Measurements from ENCODE around the gene RLBP1. TPM values are rescaled to one million over a fixed set of nuclear protein-coding genes. Genes with fewer than 3 reads are reported as not detected.
"Not testable (repeated sequence)": the region's sequence is repeated elsewhere in the genome, so short reads cannot be mapped to it uniquely, and the experiment has no call there.

RLBP1 gene
- total RNA-seq: not detected

- H3K27me3 ChIP-seq: no peaks in the 10 kb centered on the region
- TF ChIP-seq POLR2A (IDR thresholded peaks at IDR 0.05) (no peak), POLR2AphosphoS5 (IDR thresholded peaks at IDR 0.05) (no peak), CTCF (IDR thresholded peaks at IDR 0.05) (no peak), EP300 (IDR thresholded peaks at IDR 0.05; ENCODE audit: low read depth) (no peak)
- no peaks in the 10 kb centered on the region for H3K4me1 ChIP-seq
- H3K4me3 ChIP-seq: no peak within 1 kb of the TSS
- WGBS, 2 donors (ENCODE audit: low coverage in 1 of 2): 72% methylated on average over 11 of the region's 11 CpGs; no CpG with 5 or more reads in 1 of the 2 donors
- no peaks in the 10 kb centered on the region for H3K9me3 ChIP-seq
- H3K36me3 ChIP-seq: no peaks in the 10 kb centered on the region
- no peak within 1 kb of the TSS for H3K27ac ChIP-seq
- in situ Hi-C loops (cut with MboI; ENCODE audit: low pct_ligation_motif_present in 1 of 4, low pct_unique_long_range_greater_than_20kb in 1 of 4, low sequenced_read_pairs in 3 of 4) (loop anchor here in 1 of 4 donors (25.0 kb wide), 1 partner anchor 216 kb away; no protein-coding TSS in a partner anchor), intact Hi-C loops (cut with DNase I; ENCODE audit: low total_unique reads) (no loop called here)
- DNase-seq: no peak
Measured at GRCh38 chr15:89221543-89221942, at the start of gene RLBP1. TSS of gene RLBP1 (minus strand) at chr15:89221579. CDS start at chr15:89218975, 2,604 bp downstream.

GRCh38 chr15:89250142-89250541, 28.8 kb upstream of the RLBP1 start:
- in situ Hi-C loops (cut with MboI; ENCODE audit: low pct_ligation_motif_present in 1 of 4, low pct_unique_long_range_greater_than_20kb in 1 of 4, low sequenced_read_pairs in 3 of 4); H3K9me3 ChIP-seq; H3K36me3 ChIP-seq; H3K4me1 ChIP-seq; DNase-seq; H3K27me3 ChIP-seq; intact Hi-C loops (cut with DNase I; ENCODE audit: low total_unique reads); H3K27ac ChIP-seq; H3K4me3 ChIP-seq: not testable (repeated sequence)
- WGBS, 2 donors (ENCODE audit: low coverage in 1 of 2): 89% methylated on average over 5 of the region's 5 CpGs; no CpG with 5 or more reads in 1 of the 2 donors

- Histone ChIP-seq H3K9me3 (no peaks in the 10 kb centered on the region), H3K4me1 (peaks cover 8 to 10% (median 9%) of the 10 kb centered on the region in 4 donors), H3K27ac (no peak overlapping the region), H3K27me3 (no peaks in the 10 kb centered on the region), H3K36me3 (no peaks in the 10 kb centered on the region), H3K4me3 (no peak overlapping the region)
- in situ Hi-C loops (cut with MboI; ENCODE audit: low pct_ligation_motif_present in 1 of 4, low pct_unique_long_range_greater_than_20kb in 1 of 4, low sequenced_read_pairs in 3 of 4): no loop called here
- intact Hi-C loops (cut with DNase I; ENCODE audit: low total_unique reads): no loop called here
- no peak for DNase-seq
- TF ChIP-seq EP300 (IDR thresholded peaks at IDR 0.05; ENCODE audit: low read depth) (no peak), CTCF (IDR thresholded peaks at IDR 0.05) (no peak), POLR2AphosphoS5 (IDR thresholded peaks at IDR 0.05) (no peak), POLR2A (IDR thresholded peaks at IDR 0.05) (no peak)
- 96 to 100% methylated on average over 1 to 2 of the region's 2 CpGs for WGBS, 2 donors (ENCODE audit: low coverage in 1 of 2)
Measured at GRCh38 chr15:89248584-89248983, 27.2 kb upstream of the RLBP1 start.

GRCh38 chr15:89247446-89247845, 26.1 kb upstream of the RLBP1 start:
- TF ChIP-seq CTCF (IDR thresholded peaks at IDR 0.05): no peak
- TF ChIP-seq EP300 (IDR thresholded peaks at IDR 0.05; ENCODE audit: low read depth): no peak
- no peak for TF ChIP-seq POLR2A (IDR thresholded peaks at IDR 0.05)
- no peak for TF ChIP-seq POLR2AphosphoS5 (IDR thresholded peaks at IDR 0.05)
- H3K4me3 ChIP-seq: no peak overlapping the region
- in situ Hi-C loops (cut with MboI; ENCODE audit: low pct_ligation_motif_present in 1 of 4, low pct_unique_long_range_greater_than_20kb in 1 of 4, low sequenced_read_pairs in 3 of 4) (no loop called here), intact Hi-C loops (cut with DNase I; ENCODE audit: low total_unique reads) (no loop called here)
- H3K9me3 ChIP-seq: no peaks in the 10 kb centered on the region
- no peaks in the 10 kb centered on the region for H3K27me3 ChIP-seq
- no peak for DNase-seq
- no peaks in the 10 kb centered on the region for H3K36me3 ChIP-seq
- H3K27ac ChIP-seq: no peak overlapping the region
- 58 to 84% methylated on average over 2 of the region's 2 CpGs for WGBS, 2 donors (ENCODE audit: low coverage in 1 of 2)
- H3K4me1 ChIP-seq: peaks cover 8 to 16% (median 11%) of the 10 kb centered on the region in 4 donors

- Histone ChIP-seq H3K4me3 (peak overlapping the region in 3 of 4 donors; percentile 63 to 86 (median 80)), H3K4me1 (peaks cover 8 to 16% (median 11%) of the 10 kb centered on the region in 4 donors), H3K27ac (peak overlapping the region in 3 of 4 donors; percentile 50 to 64 (median 63)), H3K9me3 (no peaks in the 10 kb centered on the region), H3K36me3 (no peaks in the 10 kb centered on the region), H3K27me3 (no peaks in the 10 kb centered on the region)
- TF ChIP-seq POLR2AphosphoS5 (IDR thresholded peaks at IDR 0.05): no peak
- no peak for TF ChIP-seq POLR2A (IDR thresholded peaks at IDR 0.05)
- no peak for TF ChIP-seq EP300 (IDR thresholded peaks at IDR 0.05; ENCODE audit: low read depth)
- no peak for TF ChIP-seq CTCF (IDR thresholded peaks at IDR 0.05)
- no peak for DNase-seq
- in situ Hi-C loops (cut with MboI; ENCODE audit: low pct_ligation_motif_present in 1 of 4, low pct_unique_long_range_greater_than_20kb in 1 of 4, low sequenced_read_pairs in 3 of 4): no loop called here
- WGBS, 2 donors (ENCODE audit: low coverage in 1 of 2): 0 to 1% methylated on average over 2 to 6 of the region's 6 CpGs
- intact Hi-C loops (cut with DNase I; ENCODE audit: low total_unique reads): no loop called here
Measured at GRCh38 chr15:89244574-89244903, 23.2 kb upstream of the RLBP1 start.

Data from transverse colon (tissue), 4 donors.